ENCODE data around the gene COQ7. TPM values are rescaled to one million over a fixed set of nuclear protein-coding genes. Genes with fewer than 3 reads are reported as not detected.

COQ7 gene
- total RNA-seq, 2 donors from 2014 or later, result 28.4 to 39.0 TPM

GRCh38 chr16:19075511-19075910 is 8.1 kb downstream of the COQ7 start:
- no peak for DNase-seq
- no peak for TF ChIP-seq CTCF (IDR thresholded peaks at IDR 0.05)
- Histone ChIP-seq H3K4me3 (no peak overlapping the region), H3K4me1 (no peaks in the 10 kb centered on the region), H3K27me3 (no peaks in the 10 kb centered on the region), H3K27ac (no peak overlapping the region), H3K36me3 (no peaks in the 10 kb centered on the region), H3K9ac (ENCODE audit: low read depth in 2 of 2, low read length in 2 of 2) (no peak overlapping the region), H3K9me3 (no peaks in the 10 kb centered on the region)
- intact Hi-C loops (cut with DNase I), result no loop called here

- no peaks in the 10 kb centered on the region for H3K36me3 ChIP-seq
- no peaks in the 10 kb centered on the region for H3K27me3 ChIP-seq
Observed at GRCh38 chr16:19077879-19078278, 10.5 kb downstream of the COQ7 start.

GRCh38 chr16:19083670-19084069 is 16.3 kb downstream of the COQ7 start:
- no peak for TF ChIP-seq CTCF (IDR thresholded peaks at IDR 0.05)
- intact Hi-C loops (cut with DNase I), result loop anchor here (10.0 kb wide), 1 partner anchor 421 kb away; no protein-coding TSS in a partner anchor
- no peaks in the 10 kb centered on the region for H3K4me1 ChIP-seq
- H3K9me3 ChIP-seq, result no peaks in the 10 kb centered on the region
- H3K4me3 ChIP-seq, result no peak overlapping the region
- H3K27ac ChIP-seq, result no peak overlapping the region
- no peaks in the 10 kb centered on the region for H3K27me3 ChIP-seq
- no peak for DNase-seq
- no peaks in the 10 kb centered on the region for H3K36me3 ChIP-seq
- no peak overlapping the region for H3K9ac ChIP-seq (ENCODE audit: low read depth in 2 of 2, low read length in 2 of 2)

More at GRCh38 chr16:19077879-19078278, 10.5 kb downstream of the COQ7 start:
- DNase-seq, result no peak
- H3K9ac ChIP-seq (ENCODE audit: low read depth in 2 of 2, low read length in 2 of 2), result no peak overlapping the region
- intact Hi-C loops (cut with DNase I), result no loop called here
- TF ChIP-seq CTCF (IDR thresholded peaks at IDR 0.05), result no peak
- no peaks in the 10 kb centered on the region for H3K4me1 ChIP-seq
- H3K27ac ChIP-seq, result no peak overlapping the region
- no peak overlapping the region for H3K4me3 ChIP-seq
- H3K9me3 ChIP-seq, result no peaks in the 10 kb centered on the region

- Histone ChIP-seq H3K36me3 (no peaks in the 10 kb centered on the region), H3K4me3 (no peak overlapping the region), H3K9ac (ENCODE audit: low read depth in 2 of 2, low read length in 2 of 2) (no peak overlapping the region), H3K4me1 (no peaks in the 10 kb centered on the region), H3K27ac (no peak overlapping the region), H3K9me3 (no peaks in the 10 kb centered on the region), H3K27me3 (no peaks in the 10 kb centered on the region)
- intact Hi-C loops (cut with DNase I), result loop anchor here (10.0 kb wide), 1 partner anchor 421 kb away; no protein-coding TSS in a partner anchor
- no peak for DNase-seq
- TF ChIP-seq CTCF (IDR thresholded peaks at IDR 0.05), result no peak
Observed at GRCh38 chr16:19084139-19084538, 16.7 kb downstream of the COQ7 start.

GRCh38 chr16:19084879-19085278 is 17.5 kb downstream of the COQ7 start:
- intact Hi-C loops (cut with DNase I), result loop anchor here (5.0 to 10.0 kb wide), 3 partner anchors 92 to 420 kb away; no protein-coding TSS in a partner anchor
- no peak for TF ChIP-seq CTCF (IDR thresholded peaks at IDR 0.05)
- no peak overlapping the region for H3K9ac ChIP-seq (ENCODE audit: low read depth in 2 of 2, low read length in 2 of 2)

More at GRCh38 chr16:19084879-19085278, 17.5 kb downstream of the COQ7 start:
- DNase-seq, result no peak
- no peak overlapping the region for H3K4me3 ChIP-seq
- H3K4me1 ChIP-seq, result no peaks in the 10 kb centered on the region
- no peak overlapping the region for H3K27ac ChIP-seq
- no peaks in the 10 kb centered on the region for H3K9me3 ChIP-seq
- no peaks in the 10 kb centered on the region for H3K36me3 ChIP-seq
- H3K27me3 ChIP-seq, result no peaks in the 10 kb centered on the region
